Measurements from ENCODE around the gene DUSP5.

DNA sequence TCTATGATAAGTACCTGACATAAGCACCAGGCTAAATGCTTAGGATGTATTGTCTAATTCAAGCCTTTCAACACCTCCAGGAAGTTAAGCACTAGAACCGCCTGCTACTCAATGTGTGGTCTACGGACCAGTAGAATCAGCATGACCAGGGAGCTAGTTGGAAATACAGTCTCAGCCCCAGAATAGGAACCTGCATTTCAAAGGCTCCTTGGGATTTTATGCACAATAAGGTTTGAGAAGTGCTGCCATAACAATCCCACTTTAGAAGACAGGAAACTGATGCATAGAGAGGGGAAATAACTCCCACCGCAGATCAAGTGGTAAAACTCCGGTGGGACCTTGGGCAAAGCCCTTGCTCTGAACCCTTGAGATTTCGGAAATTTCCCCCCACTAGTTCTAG, 8.8 kb upstream of the DUSP5 start:
- TF ChIP-seq ZNF274 (IDR thresholded peaks at IDR 0.05; ENCODE audit: borderline replicate concordance, extremely low read depth, low read length) (no peak), POLR2AphosphoS5 (IDR thresholded peaks at IDR 0.05; ENCODE audit: low read depth, low read length) (no peak), GABPA (IDR thresholded peaks at IDR 0.05; ENCODE audit: borderline replicate concordance, insufficient read depth, low read length) (no peak), POLR2A (IDR thresholded peaks at IDR 0.05; ENCODE audit: control extremely low read depth in 1 of 2, low read depth in 2 of 2, low read length in 2 of 2) (no peak), GTF2F1 (IDR thresholded peaks at IDR 0.05; ENCODE audit: borderline replicate concordance, low read depth, low read length) (no peak), HDAC2 (IDR thresholded peaks at IDR 0.05; ENCODE audit: borderline replicate concordance in 1 of 2, low read depth in 2 of 2, low read length in 2 of 2) (no peak), EZH2 (IDR thresholded peaks at IDR 0.05; ENCODE audit: low read depth, low read length, severe bottlenecking) (no peak), SP2 (IDR thresholded peaks at IDR 0.05; ENCODE audit: low read length) (no peak), SRF (IDR thresholded peaks at IDR 0.05; ENCODE audit: low read depth, low read length) (no peak), SP1 (IDR thresholded peaks at IDR 0.05; ENCODE audit: low read depth, low read length) (no peak)
